Trophoblast cell (in vitro differentiated cells and primary cell): ENCODE results near the gene BRCA2.

Experiments used
- DNase-seq, 2 donors: peaks; one replicate each; pipeline ENCODE4 v3.0.0-alpha.2; 2016
- H2AFZ ChIP-seq: 2 replicates; pipeline ENCODE4 v1.6.1; 2013; ENCODE audit warnings: low read length, moderate library complexity, mild to moderate bottlenecking; ENCODE audit not compliant: insufficient read depth, poor library complexity
- H2AK5ac ChIP-seq: 2 replicates; pipeline ENCODE4 v1.6.1; 2013; ENCODE audit warnings: mild to moderate bottlenecking, low read length
- H2BK120ac ChIP-seq: 2 replicates; pipeline ENCODE4 v1.6.1; 2013; ENCODE audit warnings: low read length, mild to moderate bottlenecking, moderate library complexity; ENCODE audit not compliant: insufficient read depth, poor library complexity
- H2BK12ac ChIP-seq: 2 replicates; pipeline ENCODE4 v1.6.1; 2013; ENCODE audit warnings: mild to moderate bottlenecking, low read length, moderate library complexity
- H2BK5ac ChIP-seq: 2 replicates; pipeline ENCODE4 v1.6.1; 2013; ENCODE audit warnings: low read length, low read depth, moderate library complexity, mild to moderate bottlenecking; ENCODE audit not compliant: poor library complexity
- H3K14ac ChIP-seq: 2 replicates; pipeline ENCODE4 v1.6.1; 2013; ENCODE audit warnings: mild to moderate bottlenecking, low read length
- H3K18ac ChIP-seq: 2 replicates; pipeline ENCODE4 v1.6.1; 2013; ENCODE audit warnings: mild to moderate bottlenecking, low read length
- H3K23ac ChIP-seq: 2 replicates; pipeline ENCODE4 v1.6.1; 2013; ENCODE audit warnings: low read length
- H3K27ac ChIP-seq: 2 replicates; pipeline ENCODE4 v1.5.1; 2013; ENCODE audit warnings: low read depth, mild to moderate bottlenecking, inconsistent platforms, low read length, moderate library complexity
- H3K27me3 ChIP-seq: 2 replicates; pipeline ENCODE4 v1.6.1; 2013; ENCODE audit warnings: inconsistent platforms, mild to moderate bottlenecking, low read length, moderate library complexity; ENCODE audit not compliant: insufficient read depth
- H3K36me3 ChIP-seq, 2 experiments: 1 replicate in 1 of 2; 2 replicates in 1 of 2; pipeline ENCODE4 v1.6.1; 2013; ENCODE audit warnings: low read length in 2 of 2, mild to moderate bottlenecking in 2 of 2, moderate library complexity in 1 of 2; ENCODE audit not compliant: insufficient read depth in 2 of 2, control insufficient read depth in 1 of 2
- H3K4ac ChIP-seq: 2 replicates; pipeline ENCODE4 v1.6.1; 2013; ENCODE audit warnings: low read depth, mild to moderate bottlenecking, low read length, moderate library complexity
- H3K4me1 ChIP-seq, 2 experiments: 1 replicate in 1 of 2; 2 replicates in 1 of 2; pipeline ENCODE4 v1.6.1; 2013; ENCODE audit warnings: low read length in 2 of 2, mild to moderate bottlenecking in 2 of 2, moderate library complexity in 1 of 2; ENCODE audit not compliant: insufficient read depth in 2 of 2, control insufficient read depth in 1 of 2
- H3K4me2 ChIP-seq: 2 replicates; pipeline ENCODE4 v1.6.1; 2013; ENCODE audit warnings: inconsistent platforms, mild to moderate bottlenecking, low read length, moderate library complexity
- H3K4me3 ChIP-seq: 2 replicates; pipeline ENCODE4 v1.5.1; 2013; ENCODE audit warnings: mild to moderate bottlenecking, low read depth, low read length, inconsistent platforms
- H3K79me1 ChIP-seq: one replicate; pipeline ENCODE4 v1.6.1; 2013; ENCODE audit warnings: low read length
- H3K79me2 ChIP-seq: 2 replicates; pipeline ENCODE4 v1.6.1; 2013; ENCODE audit warnings: low read length, mild to moderate bottlenecking; ENCODE audit not compliant: control insufficient read depth, insufficient read depth, poor library complexity
- H3K9ac ChIP-seq: 2 replicates; pipeline ENCODE4 v1.6.1; 2013; ENCODE audit warnings: mild to moderate bottlenecking, low read length
- H3K9me3 ChIP-seq: 2 replicates; pipeline ENCODE4 v1.6.1; 2013; ENCODE audit warnings: low read depth, mild to moderate bottlenecking, control low read depth, inconsistent platforms, low read length; ENCODE audit not compliant: insufficient read depth
- H4K12ac ChIP-seq: 2 replicates; pipeline ENCODE4 v1.6.1; 2013; ENCODE audit warnings: low read depth, mild to moderate bottlenecking, low read length, moderate library complexity
- H4K8ac ChIP-seq: 2 replicates; pipeline ENCODE4 v1.6.1; 2013; ENCODE audit warnings: low read depth, mild to moderate bottlenecking, low read length, moderate library complexity
- H4K91ac ChIP-seq: one replicate; pipeline ENCODE4 v1.6.1; 2013; ENCODE audit warnings: low read depth, mild to moderate bottlenecking, low read length, moderate library complexity
- WGBS: extraction: QIAGEN DNeasy Blood & Tissue Kit; methylation state at CpG from one replicate; pipeline ENCODE4 v1.1.7; 2013; ENCODE audit warnings: missing lambda C conversion rate; ENCODE audit not compliant: insufficient read length, insufficient coverage; ENCODE audit errors: extremely low coverage; 5-methylcytosine and 5-hydroxymethylcytosine counted together

BRCA2 gene

GRCh38 chr13:32297206-32297605 is 18.1 kb upstream of the BRCA2 start:
- Histone ChIP-seq H3K36me3 (no peaks in the 10 kb centered on the region), H2BK12ac (no peak overlapping the region), H3K27ac (no peak overlapping the region), H3K14ac (no peak overlapping the region), H3K4me3 (no peak overlapping the region), H3K18ac (no peak overlapping the region), H3K23ac (no peak overlapping the region), H3K27me3 (no peaks in the 10 kb centered on the region), H2AFZ (no peak overlapping the region), H4K12ac (no peak overlapping the region), H3K79me2 (no peaks in the 10 kb centered on the region), H4K8ac (no peak overlapping the region), H3K4ac (no peak overlapping the region), H2AK5ac (no peak overlapping the region), H3K9ac (no peak overlapping the region), H3K79me1 (no peaks in the 10 kb centered on the region), H2BK120ac (no peak overlapping the region), H4K91ac (no peak overlapping the region), H3K4me1 (no peaks in the 10 kb centered on the region), H3K4me2 (no peak overlapping the region), H3K9me3 (no peaks in the 10 kb centered on the region), H2BK5ac (no peak overlapping the region)
- WGBS = no CpG with 5 or more reads among the region's 2 CpGs
- no peak for DNase-seq

DNA sequence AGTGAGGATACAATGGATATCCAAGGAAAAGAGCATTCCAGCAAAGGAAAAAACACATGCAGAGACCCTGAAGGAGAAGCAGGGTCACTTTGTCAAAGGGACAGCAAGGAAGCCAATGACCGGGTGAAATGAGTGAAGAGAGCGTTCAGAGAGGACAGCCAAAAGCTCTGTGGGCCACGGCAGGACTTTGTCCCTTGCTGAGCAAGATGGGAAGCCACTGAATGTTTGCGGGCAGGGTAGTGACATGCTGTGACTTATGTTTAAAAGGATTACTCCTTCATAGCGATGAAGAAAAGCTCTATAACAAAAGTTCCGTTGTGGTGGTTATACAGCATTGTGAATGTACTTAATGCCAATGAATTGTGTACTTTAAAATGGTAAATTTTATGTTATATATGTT is 16.6 kb upstream of the BRCA2 start:
- Histone ChIP-seq H4K91ac (no peak overlapping the region), H3K36me3 (no peaks in the 10 kb centered on the region), H2BK5ac (no peak overlapping the region), H3K14ac (no peak overlapping the region), H3K9ac (no peak overlapping the region), H3K9me3 (no peaks in the 10 kb centered on the region), H4K12ac (no peak overlapping the region), H2AK5ac (no peak overlapping the region), H2BK120ac (no peak overlapping the region), H3K23ac (no peak overlapping the region), H3K27ac (no peak overlapping the region), H2BK12ac (no peak overlapping the region), H3K79me1 (no peaks in the 10 kb centered on the region), H3K4ac (no peak overlapping the region), H3K4me2 (no peak overlapping the region), H3K27me3 (no peaks in the 10 kb centered on the region), H2AFZ (no peak overlapping the region), H3K4me1 (no peaks in the 10 kb centered on the region), H4K8ac (no peak overlapping the region), H3K4me3 (no peak overlapping the region), H3K18ac (no peak overlapping the region), H3K79me2 (no peaks in the 10 kb centered on the region)
- WGBS = no CpG with 5 or more reads among the region's 6 CpGs
- DNase-seq = no peak

DNA sequence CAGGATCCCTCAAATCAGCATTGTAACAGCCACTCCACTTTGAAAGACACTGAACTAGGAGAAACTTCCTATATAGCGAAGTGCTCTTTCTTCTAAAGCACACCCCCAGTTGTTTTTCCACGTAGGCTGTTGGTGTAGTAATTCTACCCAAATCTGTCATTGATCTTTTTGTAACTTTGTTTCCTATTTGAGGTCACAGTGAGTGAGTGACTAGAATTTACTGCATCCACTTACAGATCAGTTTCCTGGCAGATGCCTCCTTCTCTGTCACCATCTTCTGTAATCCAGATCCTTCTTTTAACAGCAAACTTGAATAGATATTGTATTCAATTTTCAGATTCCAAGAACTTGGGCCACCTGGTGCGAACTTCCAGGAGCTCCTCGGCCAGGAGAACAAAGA is 15.4 kb upstream of the BRCA2 start:
- no CpG with 5 or more reads among the region's 4 CpGs for WGBS

DNA sequence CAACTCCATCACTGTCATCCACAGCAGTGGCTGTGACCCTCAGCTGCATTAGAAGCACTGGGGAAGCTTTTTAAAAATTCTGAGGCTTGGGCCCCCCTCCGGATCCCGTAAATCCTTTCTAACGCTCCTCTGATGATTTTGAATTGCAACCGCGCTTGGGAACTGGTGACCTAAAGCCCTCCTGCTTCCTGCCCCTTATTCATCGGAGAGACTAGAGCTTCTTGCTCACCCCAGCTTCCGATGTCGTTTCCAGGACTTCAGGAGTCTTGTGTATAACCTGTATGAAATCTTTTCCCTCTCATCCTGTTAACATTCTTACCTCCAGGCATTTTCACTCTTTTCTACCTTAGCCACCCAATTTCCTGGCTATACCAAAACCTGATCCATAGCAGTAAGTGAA is 14.9 kb upstream of the BRCA2 start:
- no peak overlapping the region for H2BK120ac ChIP-seq
- no peak for DNase-seq
- no peak overlapping the region for H3K27ac ChIP-seq
- H3K79me2 ChIP-seq = no peaks in the 10 kb centered on the region
- no peaks in the 10 kb centered on the region for H3K36me3 ChIP-seq
- no peak overlapping the region for H3K4me2 ChIP-seq
- no peak overlapping the region for H2AFZ ChIP-seq
- no peak overlapping the region for H3K4me3 ChIP-seq
- H4K91ac ChIP-seq = no peak overlapping the region
- H3K23ac ChIP-seq = no peak overlapping the region
- no peaks in the 10 kb centered on the region for H3K27me3 ChIP-seq
- no peak overlapping the region for H2BK5ac ChIP-seq
- no peak overlapping the region for H2AK5ac ChIP-seq
- no peak overlapping the region for H4K12ac ChIP-seq
- H3K4me1 ChIP-seq = no peaks in the 10 kb centered on the region
- no CpG with 5 or more reads among the region's 8 CpGs for WGBS
- H3K18ac ChIP-seq = no peak overlapping the region
- no peak overlapping the region for H2BK12ac ChIP-seq
- no peak overlapping the region for H3K4ac ChIP-seq
- no peaks in the 10 kb centered on the region for H3K9me3 ChIP-seq
- no peak overlapping the region for H3K9ac ChIP-seq
- no peaks in the 10 kb centered on the region for H3K79me1 ChIP-seq
- no peak overlapping the region for H4K8ac ChIP-seq
- no peak overlapping the region for H3K14ac ChIP-seq

More for the DNA sequence above, 15.4 kb upstream of the BRCA2 start:
- H3K4me3 ChIP-seq = no peak overlapping the region
- H4K8ac ChIP-seq = no peak overlapping the region
- no peak for DNase-seq
- H3K23ac ChIP-seq = no peak overlapping the region
- no peak overlapping the region for H3K14ac ChIP-seq
- H3K4me2 ChIP-seq = no peak overlapping the region
- no peaks in the 10 kb centered on the region for H3K79me2 ChIP-seq
- H2AK5ac ChIP-seq = no peak overlapping the region
- H3K79me1 ChIP-seq = no peaks in the 10 kb centered on the region
- H2BK12ac ChIP-seq = no peak overlapping the region
- H3K4me1 ChIP-seq = no peaks in the 10 kb centered on the region
- H3K18ac ChIP-seq = no peak overlapping the region
- H3K9me3 ChIP-seq = no peaks in the 10 kb centered on the region
- no peak overlapping the region for H4K12ac ChIP-seq
- no peak overlapping the region for H3K27ac ChIP-seq
- H2AFZ ChIP-seq = no peak overlapping the region
- no peaks in the 10 kb centered on the region for H3K36me3 ChIP-seq
- no peak overlapping the region for H3K9ac ChIP-seq
- no peak overlapping the region for H4K91ac ChIP-seq
- H2BK120ac ChIP-seq = no peak overlapping the region
- no peak overlapping the region for H2BK5ac ChIP-seq
- no peak overlapping the region for H3K4ac ChIP-seq
- no peaks in the 10 kb centered on the region for H3K27me3 ChIP-seq
